Right lobe of liver (tissue), 6 donors: ENCODE results near the gene CYP2W1. TPM values are rescaled to one million over a fixed set of nuclear protein-coding genes. Genes with fewer than 3 reads are reported as not detected.

Experiments used
- ATAC-seq, 4 donors: fragments of 200-7000 bp; cut with Tn5 transposase; one replicate each; pipeline ENCODE4 v1.9.1; 2020; ENCODE audit warnings: mild to moderate bottlenecking in 4 of 4, moderate library complexity in 4 of 4
- DNase-seq, 3 donors: peaks; one replicate each; pipeline ENCODE4 v3.0.0-alpha.2; 2020
- H3K27ac ChIP-seq, 3 donors: fragments of 200-600 bp; one replicate each; pipeline ENCODE4 v1.8.0; 2022
- H3K27me3 ChIP-seq, 2 donors: fragments of 200-600 bp; one replicate each; pipeline ENCODE4 v1.8.0; 2022
- H3K36me3 ChIP-seq, 4 donors: fragments of 200-600 bp; sonication (generic) in 1 of 4; one replicate each; pipeline versions ENCODE4 v1.5.1 to v1.8.0; 2017 to 2022; ENCODE audit warnings: control low read depth in 1 of 4
- H3K4me1 ChIP-seq, 4 donors: fragments of 200-600 bp; sonication (generic) in 1 of 4; one replicate each; pipeline versions ENCODE4 v1.5.1 to v1.8.0; 2017 to 2022; ENCODE audit warnings: control low read depth in 1 of 4
- H3K4me3 ChIP-seq, 3 donors: fragments of 200-600 bp; one replicate each; pipeline ENCODE4 v1.8.0; 2022
- H3K9me3 ChIP-seq, 4 donors: fragments of 200-600 bp; sonication (generic) in 1 of 4; one replicate each; pipeline versions ENCODE4 v1.5.1 to v1.8.0; 2017 to 2022; ENCODE audit warnings: control low read depth in 1 of 4
- POLR2A ChIP-seq: fragments of 450-650 bp; IDR thresholded peaks from one replicate; pipeline ENCODE4 v1.6.1; 2017; ENCODE audit warnings: antibody characterized with exemption, mild to moderate bottlenecking
- WGBS: methylation state at CpG from one replicate; pipeline ENCODE4 v1.1.6; 2018; ENCODE audit warnings: low coverage, low lambda C conversion rate; ENCODE audit not compliant: insufficient coverage; ENCODE audit errors: missing lambda C conversion rate; 5-methylcytosine and 5-hydroxymethylcytosine counted together
- intact Hi-C, 2 donors: fragments of 100-400 bp; cut with DNase I; formaldehyde crosslinking; loops; one replicate each; pipeline versions ENCODE4 v1.11.2 to v1.14.1; 2022
- total RNA-seq, 6 experiments: library from RNA; depleted of rRNA in 2 of 6; stranded (reverse); fragments of >200 nt in 2 of 6; fragmentation: NEBNext Ultra II Directional in 3 of 6; extraction: Animal tissue kit (Norgen Biotek cat#: 25700) in 3 of 6; gene quantifications; one replicate each; pipeline versions ENCODE4 v1.1.0 to v1.2.4, GENCODE V29; 2016 to 2023
- TF ChIP-seq, protein P1 (sequence below), 4 donors: fragments of 200-600 bp in 3 of 4; fragments of 450-650 bp in 1 of 4; IDR thresholded peaks; one replicate each; pipeline versions ENCODE4 v1.5.1 to v1.8.0; 2016 to 2022; ENCODE audit warnings: antibody characterized with exemption in 4 of 4, mild to moderate bottlenecking in 2 of 4
- donor health status: DM: no; HTN: yes; CAD: no.
- donor health status: DM: no; HTN: no; CAD: no.
- donor health status: DM: no; HTN: no; CAD: no.
- donor health status: DM: no; HTN: yes; CAD: no.
- donor health status: DM: no; HTN: yes; CAD: no.

Gene CYP2W1
- total RNA-seq, 6 experiments from 2014 or later = not detected

DNA sequence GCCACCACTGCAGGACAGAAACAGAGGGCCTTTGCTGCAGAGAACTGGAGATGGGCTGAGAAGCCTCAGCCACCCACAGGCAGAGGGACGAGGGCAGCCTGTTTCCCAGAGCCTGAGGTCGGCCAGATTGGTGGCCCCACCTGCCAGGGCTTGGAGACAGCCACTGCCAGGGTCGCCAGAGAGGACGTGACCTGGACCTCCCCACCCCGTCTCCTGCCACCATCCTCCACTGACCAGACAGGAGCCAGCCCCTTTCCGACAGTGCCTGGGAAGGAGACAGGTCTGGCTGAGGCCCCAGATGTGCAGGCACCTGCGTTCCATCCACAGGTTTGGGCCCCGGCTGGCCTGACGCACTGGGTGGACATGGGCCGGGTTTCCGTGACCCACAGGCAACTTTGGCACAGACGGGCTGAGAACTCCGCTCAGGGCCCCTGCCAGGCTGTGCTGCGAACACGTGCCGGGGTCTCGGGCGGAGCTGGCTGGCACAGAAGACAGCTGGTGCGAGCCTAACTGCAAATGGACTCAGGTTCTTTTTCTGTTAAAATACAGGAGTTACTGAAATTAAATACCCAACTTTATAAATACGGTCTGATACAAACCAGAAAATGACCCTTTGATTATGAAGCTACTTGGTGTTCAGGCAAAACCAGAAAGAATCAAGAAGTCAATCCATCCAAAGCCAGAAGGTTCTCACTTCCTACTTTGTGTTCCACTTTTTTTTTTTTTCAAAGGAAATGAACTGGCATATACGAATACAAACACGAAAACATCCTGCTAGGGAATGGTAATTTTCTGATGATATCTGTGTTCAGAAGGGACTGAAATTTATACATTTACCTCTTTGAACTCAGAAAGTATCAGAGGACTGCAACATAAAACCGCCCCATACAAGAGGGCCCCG, 14.5 kb upstream of the CYP2W1 start:
- no peaks in the 10 kb centered on the region for H3K27me3 ChIP-seq
- no peak overlapping the region for H3K4me3 ChIP-seq
- WGBS = 78% methylated on average over 13 of the region's 24 CpGs
- no peaks in the 10 kb centered on the region for H3K9me3 ChIP-seq
- intact Hi-C loops = loop anchor here in 1 of 2 donors (5.0 kb wide), 1 partner anchor 71 kb away; no protein-coding TSS in a partner anchor
- peaks cover 0 to 55% (median 8%) of the 10 kb centered on the region in 4 donors for H3K36me3 ChIP-seq
- peaks cover 0 to 13% (median 5%) of the 10 kb centered on the region in 4 donors for H3K4me1 ChIP-seq
- H3K27ac ChIP-seq = no peak overlapping the region
- peak in 1 of 4 donors; percentile 5 for ATAC-seq
- no peak for DNase-seq
- TF ChIP-seq, protein P1, sequence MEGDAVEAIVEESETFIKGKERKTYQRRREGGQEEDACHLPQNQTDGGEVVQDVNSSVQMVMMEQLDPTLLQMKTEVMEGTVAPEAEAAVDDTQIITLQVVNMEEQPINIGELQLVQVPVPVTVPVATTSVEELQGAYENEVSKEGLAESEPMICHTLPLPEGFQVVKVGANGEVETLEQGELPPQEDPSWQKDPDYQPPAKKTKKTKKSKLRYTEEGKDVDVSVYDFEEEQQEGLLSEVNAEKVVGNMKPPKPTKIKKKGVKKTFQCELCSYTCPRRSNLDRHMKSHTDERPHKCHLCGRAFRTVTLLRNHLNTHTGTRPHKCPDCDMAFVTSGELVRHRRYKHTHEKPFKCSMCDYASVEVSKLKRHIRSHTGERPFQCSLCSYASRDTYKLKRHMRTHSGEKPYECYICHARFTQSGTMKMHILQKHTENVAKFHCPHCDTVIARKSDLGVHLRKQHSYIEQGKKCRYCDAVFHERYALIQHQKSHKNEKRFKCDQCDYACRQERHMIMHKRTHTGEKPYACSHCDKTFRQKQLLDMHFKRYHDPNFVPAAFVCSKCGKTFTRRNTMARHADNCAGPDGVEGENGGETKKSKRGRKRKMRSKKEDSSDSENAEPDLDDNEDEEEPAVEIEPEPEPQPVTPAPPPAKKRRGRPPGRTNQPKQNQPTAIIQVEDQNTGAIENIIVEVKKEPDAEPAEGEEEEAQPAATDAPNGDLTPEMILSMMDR (IDR thresholded peaks at IDR 0.05) = no peak
- no peak for TF ChIP-seq POLR2A

DNA sequence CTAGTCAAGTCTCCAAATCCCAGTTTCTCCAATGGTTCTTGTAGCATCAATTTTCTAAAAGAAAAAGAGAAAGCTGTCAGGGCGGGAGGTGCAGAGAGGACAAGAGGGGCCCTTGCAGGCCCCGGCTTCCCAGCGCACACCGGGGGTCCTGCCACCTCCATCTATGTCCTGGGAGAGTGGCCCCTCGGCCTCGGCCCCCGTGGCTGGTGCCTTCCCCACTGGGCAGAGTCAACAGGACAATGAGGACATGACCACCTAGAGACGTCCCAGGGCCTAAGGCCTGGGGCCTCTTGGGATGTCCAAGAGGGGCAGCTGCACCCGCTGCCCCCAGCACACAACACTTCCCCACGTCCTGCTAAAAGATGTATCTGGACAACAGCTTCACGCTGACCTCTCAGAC, 13.6 kb upstream of the CYP2W1 start:
- ATAC-seq (no peak), DNase-seq (no peak)
- Histone ChIP-seq H3K27me3 (no peaks in the 10 kb centered on the region), H3K4me3 (no peak overlapping the region), H3K4me1 (peaks cover 0 to 22% (median 7%) of the 10 kb centered on the region in 4 donors), H3K9me3 (no peaks in the 10 kb centered on the region), H3K27ac (no peak overlapping the region), H3K36me3 (peaks cover 0 to 55% (median 8%) of the 10 kb centered on the region in 4 donors)
- intact Hi-C loops = loop anchor here in 1 of 2 donors (5.0 kb wide), 1 partner anchor 72 kb away; no protein-coding TSS in a partner anchor
- 100% methylated on average over 3 of the region's 11 CpGs for WGBS
- TF ChIP-seq POLR2A = no peak
- TF ChIP-seq, protein P1 (IDR thresholded peaks at IDR 0.05) = no peak

DNA sequence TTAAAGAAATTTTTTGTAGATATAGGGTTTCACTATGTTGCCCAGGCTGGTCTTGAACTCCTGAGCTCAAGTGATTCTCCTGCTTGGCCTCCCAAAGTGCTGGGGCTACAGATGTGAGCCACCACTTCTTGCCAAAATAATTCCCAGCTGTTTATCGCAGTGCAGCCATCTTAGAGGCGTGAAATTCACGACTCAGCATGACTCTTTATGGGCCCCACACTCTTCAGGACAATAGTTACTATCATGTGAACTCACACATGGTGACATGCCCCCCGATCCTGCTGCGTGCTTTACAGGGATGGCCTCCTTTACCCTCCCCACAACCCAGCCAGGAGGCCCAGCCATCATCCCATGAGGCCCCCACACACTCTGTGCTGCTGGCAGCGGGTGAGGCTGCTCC, 12.2 kb upstream of the CYP2W1 start:
- Histone ChIP-seq H3K4me3 (no peak overlapping the region), H3K9me3 (no peaks in the 10 kb centered on the region), H3K27me3 (no peaks in the 10 kb centered on the region), H3K27ac (no peak overlapping the region), H3K4me1 (peaks cover 0 to 21% (median 7%) of the 10 kb centered on the region in 4 donors), H3K36me3 (peaks cover 0 to 55% (median 8%) of the 10 kb centered on the region in 4 donors)
- ATAC-seq (no peak), DNase-seq (no peak)
- TF ChIP-seq, protein P1 (IDR thresholded peaks at IDR 0.05) = no peak
- TF ChIP-seq POLR2A = no peak
- intact Hi-C loops = no loop called here
- WGBS = no CpG with 5 or more reads among the region's 6 CpGs

DNA sequence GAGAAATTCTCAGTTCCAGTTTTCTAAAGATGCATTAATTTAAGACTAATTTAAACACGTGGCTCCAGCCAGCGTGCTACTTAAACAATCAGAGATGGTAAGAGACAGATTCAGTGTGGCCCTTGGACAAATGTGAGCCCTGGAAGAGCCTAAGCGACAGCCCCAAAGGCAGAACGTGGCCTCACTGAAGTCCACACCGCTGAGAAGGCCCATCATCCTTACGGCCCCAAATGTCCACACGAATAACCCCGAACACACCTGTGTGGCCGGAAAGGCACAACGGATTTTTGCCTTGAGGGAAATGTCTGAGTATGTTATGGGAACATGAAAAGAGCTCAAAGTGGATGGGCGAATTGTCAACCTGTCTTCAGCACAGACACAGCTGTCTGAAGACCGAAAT, 10.9 kb upstream of the CYP2W1 start:
- WGBS = 81% methylated on average over 9 of the region's 12 CpGs
- DNase-seq (no peak), ATAC-seq (no peak)
- TF ChIP-seq, protein P1 (IDR thresholded peaks at IDR 0.05) = no peak
- TF ChIP-seq POLR2A = no peak
- Histone ChIP-seq H3K27ac (no peak overlapping the region), H3K27me3 (no peaks in the 10 kb centered on the region), H3K36me3 (peaks cover 0 to 52% (median 7%) of the 10 kb centered on the region in 4 donors), H3K4me3 (no peak overlapping the region), H3K4me1 (peaks cover 0 to 30% (median 9%) of the 10 kb centered on the region in 4 donors), H3K9me3 (no peaks in the 10 kb centered on the region)
- intact Hi-C loops = no loop called here
